ENCODE results near the gene SYCP2L. TPM values are rescaled to one million over a fixed set of nuclear protein-coding genes. Genes with fewer than 3 reads are reported as not detected.

SYCP2L gene
- total and polyA plus RNA-seq, 2 of the 4 experiments (the other 2 are of a cell fraction) = 0.05 TPM; not detected in 1

GRCh38 chr6:10956776-10957175 is 69.9 kb downstream of the SYCP2L start (continued):
- no peak for TF ChIP-seq RAD21 (IDR thresholded peaks at IDR 0.05; ENCODE audit: low read length)
- no peak for TF ChIP-seq RCOR1 (IDR thresholded peaks at IDR 0.05; ENCODE audit: insufficient replicate concordance, low read length)
- TF ChIP-seq CEBPB (IDR thresholded peaks at IDR 0.05; ENCODE audit: low read depth, low read length) = no peak

GRCh38 chr6:10957414-10957886 is 70.6 kb downstream of the SYCP2L start:
- no TSS peak for BruUV-seq (replicated peaks)
- Histone ChIP-seq H4K5ac (ENCODE audit: low read depth, low read length) (no peak overlapping the region), H2BK20ac (ENCODE audit: low read depth, low read length) (no peak overlapping the region), H3K9ac (ENCODE audit: low read depth, low read length) (no peak overlapping the region), H3K14ac (replicated peaks; ENCODE audit: low read depth, low read length) (no peak overlapping the region), H3K4me1 (ENCODE audit: control insufficient read depth, insufficient read depth, low read length) (peaks cover 3% of the 10 kb centered on the region), H3K4me2 (ENCODE audit: low read depth, low read length) (no peak overlapping the region), H3K27me3 (ENCODE audit: control insufficient read depth, insufficient read depth, low read length) (peaks cover 4% of the 10 kb centered on the region), H2BK120ac (ENCODE audit: low read depth, low read length) (no peak overlapping the region), H3K23ac (ENCODE audit: low read depth, low read length) (no peak overlapping the region), H3K4me3 (ENCODE audit: insufficient read depth, low read depth, low read length) (no peak overlapping the region), H2BK5ac (ENCODE audit: low read depth, low read length, poor library complexity, severe bottlenecking) (no peak overlapping the region), H2AK9ac (replicated peaks; ENCODE audit: low read depth, low read length, poor library complexity) (no peak overlapping the region), H2BK15ac (ENCODE audit: low read depth, low read length) (peak overlapping the region; percentile 28; the same call in 1 of the 3 replicates), H4K20me1 (ENCODE audit: insufficient read depth, low read length) (no peaks in the 10 kb centered on the region), H3K27ac (ENCODE audit: insufficient read depth, low read length) (no peak overlapping the region), H3K18ac (ENCODE audit: low read depth, low read length) (no peak overlapping the region), H2AK5ac (ENCODE audit: low read depth, low read length) (no peak overlapping the region), H4K8ac (ENCODE audit: low read depth in 2 of 2, low read length in 2 of 2) (no peak overlapping the region), H3K9me1 (ENCODE audit: insufficient read depth, low read length) (no peaks in the 10 kb centered on the region), H3K4ac (ENCODE audit: low read depth, low read length) (no peak overlapping the region), H2AFZ (replicated peaks; ENCODE audit: low read length, poor library complexity) (no peak overlapping the region), H3K9me3 (ENCODE audit: control insufficient read depth, insufficient read depth, low read length) (no peaks in the 10 kb centered on the region), H3K56ac (ENCODE audit: extremely low read depth, insufficient read depth, low read length) (no peak overlapping the region), H3K36me3 (ENCODE audit: control insufficient read depth, insufficient read depth, low read length) (no peaks in the 10 kb centered on the region), H3K79me1 (ENCODE audit: low read depth in 1 of 2, low read length in 2 of 2) (no peaks in the 10 kb centered on the region), H4K91ac (ENCODE audit: insufficient read depth, low read depth, low read length) (peak overlapping the region; percentile 20; the same call in 1 of the 2 replicates)
- ATAC-seq (ENCODE audit: low read depth) (no peak), DNase-seq (no peak)
- ChIA-PET CTCF (no interaction called here), POLR2A (ENCODE audit: unreplicated experiment) (no interaction called here)
- TF ChIP-seq ELK1 (IDR thresholded peaks at IDR 0.05; ENCODE audit: borderline replicate concordance, low read depth, low read length) (no peak), BHLHE40 (IDR thresholded peaks at IDR 0.05; ENCODE audit: low read depth, low read length) (no peak), CTCF (conservative IDR thresholded peaks at IDR 0.05; ENCODE audit: low read depth, low read length) (no peak), RFX5 (IDR thresholded peaks at IDR 0.05; ENCODE audit: low read depth, low read length) (no peak), CHD1 (IDR thresholded peaks at IDR 0.05; ENCODE audit: low read depth, low read length) (no peak), MXI1 (IDR thresholded peaks at IDR 0.05; ENCODE audit: borderline replicate concordance, low read depth, low read length) (no peak), RCOR1 (IDR thresholded peaks at IDR 0.05; ENCODE audit: insufficient replicate concordance, low read length) (no peak), MAZ (IDR thresholded peaks at IDR 0.05; ENCODE audit: borderline replicate concordance, low read depth, low read length) (no peak), FOS (IDR thresholded peaks at IDR 0.05; ENCODE audit: low read depth, low read length) (no peak), MAFK (IDR thresholded peaks at IDR 0.05; ENCODE audit: low read depth, low read length) (no peak), NFE2L2 (IDR thresholded peaks at IDR 0.05; ENCODE audit: low read depth, low read length) (no peak), RAD21 (IDR thresholded peaks at IDR 0.05; ENCODE audit: low read length) (no peak)
- WGBS, 2 experiments (ENCODE audit: extremely low coverage in 2 of 2, insufficient read length in 1 of 2) = 100% methylated on average over 2 of the region's 6 CpGs; no CpG with 5 or more reads in 1 of the 2 experiments
- in situ Hi-C loops (cut with MboI; ENCODE audit: low sequenced_read_pairs) (loop anchor here (10.0 kb wide), 1 partner anchor 617 kb away; no protein-coding TSS in a partner anchor), dilution Hi-C loops (cut with HindIII; ENCODE audit: low sequenced_read_pairs, unreplicated experiment) (no loop called here), intact Hi-C loops (cut with micrococcal nuclease) (no loop called here)

Data from IMR-90 (cell line).